HEK293 (cell line): ENCODE measurements around the gene SH3BP1.
A peak's percentile ranks its signal among the peaks of the same experiment; 100 is the strongest.

Experiments used
- CTCF ChIA-PET: fragments of 350-600 bp; formaldehyde crosslinking; extraction: SDS; loops from one replicate; lab custom pipeline; 2021; ENCODE audit warnings: antibody characterized with exemption; lab: Yijun Ruan, JAX
- POLR2A ChIA-PET: fragments of 300-600 bp; formaldehyde crosslinking; extraction: SDS; loops from one replicate; lab custom pipeline; 2020; ENCODE audit warnings: antibody characterized with exemption, inconsistent platforms; lab: Yijun Ruan, JAX
- H3K27ac ChIP-seq: fragments of 200-500 bp; sonication (Bioruptor generic); 2 replicates; pipeline ENCODE4 v1.5.1; 2014; ENCODE audit warnings: low read depth, low read length, control low read depth, inconsistent platforms; ENCODE audit errors: extremely low read depth
- H3K36me3 ChIP-seq, 2 experiments: fragments of 200-500 bp in 1 of 2; sonication (Bioruptor generic) in 1 of 2; 1 replicate in 1 of 2; 2 replicates in 1 of 2; pipeline ENCODE4 v1.5.1; 2014 to 2017; ENCODE audit warnings: inconsistent platforms in 2 of 2, low read length in 2 of 2; ENCODE audit not compliant: control insufficient read depth in 2 of 2, insufficient read depth in 1 of 2
- H3K4me1 ChIP-seq: fragments of 200-500 bp; sonication (Bioruptor generic); 2 replicates; pipeline ENCODE4 v1.5.1; 2014; ENCODE audit warnings: mild to moderate bottlenecking, low read length, inconsistent platforms; ENCODE audit not compliant: control insufficient read depth, insufficient read depth
- H3K4me3 ChIP-seq: 2 replicates; pipeline ENCODE4 v1.5.1; 2011; ENCODE audit warnings: low read depth, mild to moderate bottlenecking, control low read depth, low read length, moderate library complexity
- H3K9me3 ChIP-seq: fragments of 200-500 bp; sonication (Bioruptor generic); 2 replicates; pipeline ENCODE4 v1.5.1; 2014; ENCODE audit warnings: low read depth, low read length, inconsistent platforms; ENCODE audit not compliant: control insufficient read depth, insufficient read depth
- GLI2 ChIP-seq: fragments of 450-650 bp; formaldehyde crosslinking; IDR thresholded peaks from 2 replicates; pipeline ENCODE4; 2017; ENCODE audit warnings: missing biosample characterization, missing genetic modification characterization, low read depth, borderline replicate concordance
- PRDM1 ChIP-seq: fragments of 450-650 bp; formaldehyde crosslinking; IDR thresholded peaks from 2 replicates; pipeline ENCODE4; 2016; ENCODE audit warnings: missing biosample characterization, missing genetic modification characterization
- REPIN1 ChIP-seq: fragments of 450-650 bp; formaldehyde crosslinking; IDR thresholded peaks from 2 replicates; pipeline ENCODE4 v1.5.1; 2017; ENCODE audit warnings: missing biosample characterization, missing genetic modification characterization, low read depth
- SCRT2 ChIP-seq: fragments of 450-650 bp; formaldehyde crosslinking; IDR thresholded peaks from 2 replicates; pipeline ENCODE4 v1.5.1; 2016; ENCODE audit warnings: missing biosample characterization, missing genetic modification characterization
- TRIM28 ChIP-seq: IDR thresholded peaks from 2 replicates; pipeline ENCODE4 v1.6.1; 2011; ENCODE audit warnings: low read length, control low read depth, borderline replicate concordance
- ZBTB17 ChIP-seq: fragments of 450-650 bp; formaldehyde crosslinking; IDR thresholded peaks from 2 replicates; pipeline ENCODE4 v1.5.1; 2016; ENCODE audit warnings: missing biosample characterization, missing genetic modification characterization
- ZBTB6 ChIP-seq: fragments of 450-650 bp; formaldehyde crosslinking; IDR thresholded peaks from 2 replicates; pipeline ENCODE4 v1.5.1; 2017; ENCODE audit warnings: missing biosample characterization, missing genetic modification characterization
- ZFP37 ChIP-seq: fragments of 450-650 bp; formaldehyde crosslinking; IDR thresholded peaks from 2 replicates; pipeline ENCODE4 v1.5.1; 2016; ENCODE audit warnings: missing biosample characterization, missing genetic modification characterization
- ZFP69B ChIP-seq: fragments of 450-650 bp; formaldehyde crosslinking; IDR thresholded peaks from 2 replicates; pipeline ENCODE4 v1.5.1; 2016; ENCODE audit warnings: missing biosample characterization, missing genetic modification characterization
- ZIC2 ChIP-seq: fragments of 450-650 bp; formaldehyde crosslinking; IDR thresholded peaks from 2 replicates; pipeline ENCODE4 v1.5.1; 2016; ENCODE audit warnings: missing biosample characterization, missing genetic modification characterization
- ZNF10 ChIP-seq: fragments of 450-650 bp; formaldehyde crosslinking; IDR thresholded peaks from 2 replicates; pipeline ENCODE4 v1.5.1; 2017; ENCODE audit warnings: missing biosample characterization, missing genetic modification characterization
- ZNF155 ChIP-seq: fragments of 450-650 bp; formaldehyde crosslinking; IDR thresholded peaks from 2 replicates; pipeline ENCODE4 v1.5.1; 2016; ENCODE audit warnings: missing biosample characterization, missing genetic modification characterization
- ZNF2 ChIP-seq: fragments of 450-650 bp; formaldehyde crosslinking; IDR thresholded peaks from 2 replicates; pipeline ENCODE4 v1.5.1; 2016; ENCODE audit warnings: missing biosample characterization, missing genetic modification characterization
- ZNF202 ChIP-seq: fragments of 450-650 bp; formaldehyde crosslinking; IDR thresholded peaks from 2 replicates; pipeline ENCODE4 v1.5.1; 2016; ENCODE audit warnings: missing biosample characterization, missing genetic modification characterization, borderline replicate concordance
- ZNF324 ChIP-seq: fragments of 450-650 bp; formaldehyde crosslinking; IDR thresholded peaks from 2 replicates; pipeline ENCODE4 v1.5.1; 2016; ENCODE audit warnings: missing biosample characterization, missing genetic modification characterization
- ZNF518A ChIP-seq: fragments of 450-650 bp; formaldehyde crosslinking; conservative IDR thresholded peaks from 2 replicates; pipeline ENCODE4 v1.5.1; 2016; ENCODE audit warnings: low read depth, missing biosample characterization, missing genetic modification characterization
- ZNF549 ChIP-seq: fragments of 450-650 bp; IDR thresholded peaks from 2 replicates; pipeline ENCODE4 v1.5.1; 2018; ENCODE audit warnings: missing biosample characterization, missing genetic modification characterization, mild to moderate bottlenecking, inconsistent platforms, moderate library complexity
- ZNF555 ChIP-seq: fragments of 450-650 bp; formaldehyde crosslinking; conservative IDR thresholded peaks from 2 replicates; pipeline ENCODE4 v1.5.1; 2017; ENCODE audit warnings: missing biosample characterization, mild to moderate bottlenecking, missing genetic modification characterization, inconsistent platforms
- ZNF560 ChIP-seq: fragments of 450-650 bp; formaldehyde crosslinking; IDR thresholded peaks from 2 replicates; pipeline ENCODE4 v1.5.1; 2017; ENCODE audit warnings: missing biosample characterization, missing genetic modification characterization, borderline replicate concordance
- ZNF600 ChIP-seq: fragments of 450-650 bp; formaldehyde crosslinking; IDR thresholded peaks from 2 replicates; pipeline ENCODE4 v1.5.1; 2016; ENCODE audit warnings: missing biosample characterization, missing genetic modification characterization
- ZNF639 ChIP-seq: fragments of 450-650 bp; formaldehyde crosslinking; IDR thresholded peaks from 2 replicates; pipeline ENCODE4 v1.5.1; 2016; ENCODE audit warnings: missing biosample characterization, missing genetic modification characterization
- ZNF837 ChIP-seq: fragments of 450-650 bp; formaldehyde crosslinking; IDR thresholded peaks from 2 replicates; pipeline ENCODE4 v1.5.1; 2016; ENCODE audit warnings: missing biosample characterization, missing genetic modification characterization
- ZNF843 ChIP-seq: fragments of 450-650 bp; formaldehyde crosslinking; IDR thresholded peaks from 2 replicates; pipeline ENCODE4 v1.5.1; 2016; ENCODE audit warnings: missing biosample characterization, missing genetic modification characterization

The SH3BP1 gene

GRCh38 chr22:37626144-37626543, 13.3 kb upstream of the SH3BP1 start:
- POLR2A ChIA-PET = interaction anchor here (1.4 to 1.9 kb wide), 2 partner anchors 12 to 32 kb away, joined by 4 to 5 read pairs; partner anchors contain the start of gene PDXP
- Histone ChIP-seq H3K4me1 (no peaks in the 10 kb centered on the region), H3K4me3 (no peak overlapping the region), H3K36me3 (peaks cover 12 to 86% of the 10 kb centered on the region in 2 experiments; a peak in 2 of 3 replicates), H3K9me3 (no peaks in the 10 kb centered on the region), H3K27ac (no peak overlapping the region)
- CTCF ChIA-PET = interaction anchor here (0.7 to 10.4 kb wide), 7 partner anchors 8 to 237 kb away, joined by 3 to 107 read pairs (median 4); no protein-coding TSS in a partner anchor
- peak; percentile 59; the same call in 1 of the 2 replicates for TF ChIP-seq SCRT2 (tag by site-specific recombination)
- peak; percentile 90 for TF ChIP-seq ZIC2 (tag by site-specific recombination)
- TF ChIP-seq ZNF837 = no peak
- peak; percentile 73 for TF ChIP-seq ZBTB6 (tag by site-specific recombination)
- TF ChIP-seq ZNF600 (tag by site-specific recombination) = peak; percentile 47; the same call in 1 of the 2 replicates
- no peak for TF ChIP-seq ZNF324 (tag by site-specific recombination)
- TF ChIP-seq ZNF843 (tag by site-specific recombination) = no peak
- TF ChIP-seq ZNF10 (tag by site-specific recombination) = no peak
- TF ChIP-seq ZFP69B (tag by site-specific recombination) = no peak
- no peak for TF ChIP-seq ZNF202 (tag by site-specific recombination)
- TF ChIP-seq ZBTB17 (tag by site-specific recombination) = 0 out of 2 replicates have a peak, but pooled peaks have one; percentile 14
- no peak for TF ChIP-seq GLI2

- peaks cover 12 to 86% of the 10 kb centered on the region in 2 experiments; a peak in 2 of 3 replicates for H3K36me3 ChIP-seq
- TF ChIP-seq ZNF560 (tag by site-specific recombination) (no peak), TRIM28 (no peak), REPIN1 (tag by site-specific recombination) (no peak), ZIC2 (tag by site-specific recombination) (peak; percentile 2; the same call in 1 of the 2 replicates)
- TF ChIP-seq, all 188 proteins: peak for 1
- Histone ChIP-seq H3K4me3 (no peak overlapping the region), H3K9me3 (no peaks in the 10 kb centered on the region), H3K4me1 (no peaks in the 10 kb centered on the region), H3K27ac (no peak overlapping the region)
- POLR2A ChIA-PET = interaction anchor here (1.3 to 2.6 kb wide), 4 partner anchors 11 to 32 kb away, joined by 4 to 8 read pairs (median 4); partner anchors contain the start of genes GGA1 and PDXP
- CTCF ChIA-PET = interaction anchor here (0.7 to 10.4 kb wide), 4 partner anchors 9 to 23 kb away, joined by 3 to 107 read pairs (median 4); no protein-coding TSS in a partner anchor
These were observed 12.9 kb upstream of the SH3BP1 start for GRCh38 chr22:37626556-37627075.

GRCh38 chr22:37627121-37627520, 12.3 kb upstream of the SH3BP1 start:
- Histone ChIP-seq H3K4me3 (no peak overlapping the region), H3K27ac (no peak overlapping the region), H3K36me3 (peaks cover 10 to 90% of the 10 kb centered on the region in 2 experiments; a peak in 2 of 3 replicates), H3K9me3 (no peaks in the 10 kb centered on the region), H3K4me1 (no peaks in the 10 kb centered on the region)
- ChIA-PET CTCF (interaction anchor here (0.8 to 10.4 kb wide), 5 partner anchors 9 to 23 kb away, joined by 3 to 107 read pairs (median 3); no protein-coding TSS in a partner anchor), POLR2A (interaction anchor here (1.3 to 2.6 kb wide), 3 partner anchors 11 to 19 kb away, joined by 4 to 8 read pairs (median 4); partner anchors contain the start of gene GGA1)
- TF ChIP-seq ZNF555 (tag by site-specific recombination) (no peak), ZNF549 (no peak), ZNF518A (tag by site-specific recombination) (no peak), ZNF155 (tag by site-specific recombination) (no peak), ZNF639 (no peak), ZNF324 (tag by site-specific recombination) (no peak), ZFP37 (no peak), PRDM1 (tag by site-specific recombination) (no peak), ZNF2 (tag by site-specific recombination) (no peak)
